Epithelial cell of esophagus (primary cell): ENCODE data around the gene SMG6.

Experiments used
- DNase-seq: peaks from one replicate; pipeline ENCODE4 v3.0.0; 2010; ENCODE audit warnings: low read depth
- H3K4me3 ChIP-seq: 2 replicates; pipeline ENCODE4 v1.5.1; 2011; ENCODE audit warnings: mild to moderate bottlenecking, low read length, control low read depth
- CTCF ChIP-seq: IDR thresholded peaks from 2 replicates; pipeline ENCODE4 v1.5.1; 2011; ENCODE audit warnings: low read depth, mild to moderate bottlenecking, low read length, control low read depth, inconsistent platforms; ENCODE audit not compliant: insufficient read depth; ENCODE audit errors: missing control alignments

SMG6 gene

GRCh38 chr17:2057760-2058585 is 245.6 kb downstream of the SMG6 start:
- no peak overlapping the region for H3K4me3 ChIP-seq

GRCh38 chr17:2057175-2057759 is 246.3 kb downstream of the SMG6 start:
- DNase-seq: no peak
- H3K4me3 ChIP-seq: no peak overlapping the region
- no peak for TF ChIP-seq CTCF

More at GRCh38 chr17:2057760-2058585, 245.6 kb downstream of the SMG6 start:
- no peak for TF ChIP-seq CTCF
- no peak for DNase-seq

- DNase-seq: no peak
- no peak overlapping the region for H3K4me3 ChIP-seq
- TF ChIP-seq CTCF: no peak
Observed at GRCh38 chr17:2056206-2057174, 247.1 kb downstream of the SMG6 start.

GRCh38 chr17:2055292-2056205 is 248.0 kb downstream of the SMG6 start:
- TF ChIP-seq CTCF: no peak
- peak overlapping the region; percentile 25 for H3K4me3 ChIP-seq
- DNase-seq: no peak

GRCh38 chr17:2054512-2055291 is 248.9 kb downstream of the SMG6 start, which contains the start of gene HIC1:
Gene HIC1 (plus strand): TSS chr17:2055103. CDS start chr17:2056691, 1,588 bp downstream.
- TF ChIP-seq CTCF: peak; percentile 34
- DNase-seq: peak; percentile 72
- H3K4me3 ChIP-seq: peak within 1 kb of the TSS; percentile 25
